GM21723 (cell line): ENCODE measurements around the gene SIRT2.
A peak's percentile ranks its signal among the peaks of the same experiment; 100 is the strongest.
"Not testable (repeated sequence)": the region's sequence is repeated elsewhere in the genome, so short reads cannot be mapped to it uniquely, and the experiment has no call there.

Source experiments
- ATAC-seq: cut with Tn5 transposase; IDR thresholded peaks from one replicate; pipeline ENCODE4 v1.9.1; 2021; ENCODE audit warnings: mild to moderate bottlenecking, moderate library complexity; ENCODE audit not compliant: unreplicated experiment

The SIRT2 gene

DNA sequence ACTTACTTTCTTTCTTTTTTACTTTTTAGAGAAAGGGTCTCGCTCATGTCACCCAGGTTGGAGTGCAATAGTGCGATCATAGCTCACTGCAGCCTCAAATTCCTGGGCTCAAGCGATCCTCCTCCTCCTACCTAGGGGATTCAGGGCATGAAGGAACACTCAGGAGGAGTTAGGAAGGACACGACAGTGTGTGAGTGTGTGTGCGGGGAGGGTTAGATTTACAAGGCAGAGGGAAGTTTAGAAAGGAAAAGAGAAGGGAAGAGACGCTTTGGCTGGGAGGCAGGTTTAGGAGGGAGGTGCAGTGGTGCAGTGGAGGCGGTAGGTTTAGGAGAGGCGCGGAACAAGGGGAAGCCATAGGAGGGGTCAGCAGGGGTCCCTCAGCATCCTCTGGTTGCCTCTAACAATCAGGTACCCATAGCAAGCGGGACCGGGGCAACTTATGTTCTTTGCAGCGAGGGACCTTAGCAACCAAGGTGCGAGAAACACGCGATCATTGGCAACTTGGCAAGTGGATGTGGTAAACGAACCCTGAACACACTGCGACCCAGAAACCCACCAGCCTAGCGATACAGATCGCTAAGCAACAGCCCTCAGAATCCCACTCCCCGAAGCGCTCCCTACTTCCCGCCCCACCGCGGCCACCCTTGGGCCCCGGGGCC lies 501 bp downstream of the SIRT2 start:
- ATAC-seq = no peak

DNA sequence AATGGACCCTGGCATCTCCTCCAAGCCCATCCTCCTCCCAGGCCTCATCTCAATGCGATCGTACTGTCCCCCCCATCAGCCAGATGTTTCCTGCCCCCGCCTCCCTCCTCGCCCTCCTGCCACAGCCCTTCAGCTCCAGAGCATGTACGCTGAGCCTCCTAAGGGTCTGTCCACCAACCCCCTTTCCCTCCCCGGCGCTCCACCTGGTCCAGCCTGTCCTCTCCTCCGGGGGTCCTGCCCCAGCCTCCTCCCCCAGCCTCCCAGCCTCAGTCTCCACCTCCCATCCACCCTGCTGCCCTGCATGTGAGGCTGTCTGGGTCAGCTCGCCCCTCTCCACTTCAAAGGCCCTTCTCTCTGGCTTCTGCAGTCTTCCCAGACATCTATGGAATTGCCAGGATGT lies 4.5 kb downstream of the SIRT2 start:
- no peak for ATAC-seq

DNA sequence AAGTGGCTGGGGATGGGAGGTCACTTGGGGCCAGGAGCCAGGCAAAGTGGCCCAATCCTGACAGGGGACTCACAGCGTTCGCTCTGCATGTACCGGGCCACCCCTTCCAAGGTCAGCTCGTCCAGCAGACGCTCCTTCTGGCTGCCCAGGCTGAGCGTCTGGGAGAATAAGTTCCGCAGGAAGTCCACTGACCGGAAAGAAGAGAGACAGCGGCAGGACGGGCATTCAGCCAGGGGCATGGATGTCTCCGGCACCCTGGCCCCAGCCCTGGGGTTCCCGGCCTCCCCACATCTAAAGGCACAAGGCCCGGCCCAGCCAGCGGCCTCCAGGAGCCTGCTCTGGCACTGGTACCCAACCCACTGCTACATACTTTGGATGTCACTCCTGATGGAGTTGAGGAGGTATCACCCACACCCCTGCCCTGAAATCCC lies 6.1 kb downstream of the SIRT2 start:
- no peak for ATAC-seq

DNA sequence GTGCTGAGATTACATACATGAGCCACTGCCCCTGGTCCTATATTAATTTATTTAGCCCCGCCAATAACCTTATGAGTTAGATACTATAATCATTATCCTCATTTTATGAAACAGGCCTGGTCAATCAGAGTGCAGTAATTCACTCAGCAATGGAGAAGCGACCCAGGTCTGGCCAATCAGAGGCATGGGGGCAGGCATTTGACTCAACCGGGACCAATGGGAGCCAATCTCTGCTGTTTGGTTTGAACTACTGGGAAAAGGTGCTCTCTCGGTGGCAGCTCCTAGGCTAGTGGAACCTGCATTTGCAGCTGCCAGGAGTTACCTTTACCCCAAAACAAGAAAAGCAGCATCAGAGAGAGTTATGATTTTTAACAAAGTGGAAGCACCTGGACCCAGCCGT lies 6.6 kb downstream of the SIRT2 start:
- no peak for ATAC-seq

DNA sequence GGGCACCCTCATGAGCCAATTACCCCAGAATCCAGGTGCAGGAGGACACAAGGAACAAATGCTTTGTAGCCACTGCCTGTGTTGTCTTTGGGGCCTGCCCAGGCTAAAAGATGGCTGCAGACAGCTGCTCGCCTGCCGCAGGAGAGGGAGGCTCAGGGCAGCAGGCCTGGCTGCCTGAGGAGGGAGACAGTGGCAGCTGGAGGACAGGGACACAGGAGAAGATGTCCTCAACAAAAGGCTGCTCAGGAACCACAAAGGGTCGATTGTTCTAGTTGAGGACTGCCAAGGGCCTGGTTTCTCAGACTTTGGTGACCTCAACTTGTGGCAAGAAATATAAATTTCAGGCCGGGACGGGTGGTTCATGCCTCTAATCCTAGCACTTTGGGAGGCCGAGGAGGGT lies 7.6 kb downstream of the SIRT2 start:
- ATAC-seq = no peak

DNA sequence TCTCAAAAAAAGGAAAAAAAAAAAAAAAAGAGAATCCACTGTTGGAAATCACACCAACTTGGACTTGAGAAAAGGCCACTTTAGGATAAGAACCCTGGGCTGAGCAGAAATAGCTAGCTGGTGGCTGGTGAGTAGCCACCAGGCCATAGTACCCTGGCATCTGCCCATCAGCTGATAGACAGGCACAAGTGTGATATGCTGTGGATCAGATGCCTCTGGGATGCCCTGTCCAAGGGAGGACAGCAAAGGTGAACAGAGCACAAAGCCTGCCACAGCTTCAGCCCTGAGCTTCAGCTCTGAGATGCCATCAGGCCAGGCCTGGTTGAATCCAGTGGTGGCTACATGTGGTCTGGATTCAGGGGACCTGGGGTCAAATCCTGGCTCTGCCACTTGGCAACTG lies 8.7 kb downstream of the SIRT2 start:
- ATAC-seq = no peak

DNA sequence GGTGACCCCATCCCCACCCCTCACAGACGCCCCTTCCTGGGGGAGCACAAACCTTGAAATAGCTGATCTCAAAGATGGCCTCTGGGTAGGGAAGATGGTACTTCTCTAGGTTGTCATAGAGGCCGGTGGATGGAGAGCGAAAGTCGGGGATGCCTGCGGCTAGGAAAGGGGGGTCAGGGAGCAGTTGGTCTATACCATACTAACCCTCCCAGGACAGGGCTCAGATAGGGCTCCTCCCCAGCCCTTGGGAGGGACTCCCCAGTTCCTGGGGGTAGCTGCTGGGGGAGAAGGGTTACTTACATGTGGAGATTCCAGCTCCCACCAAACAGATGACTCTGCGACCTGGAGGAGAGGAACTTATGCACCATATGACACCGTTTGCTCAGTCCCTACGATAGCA lies 9.6 kb downstream of the SIRT2 start:
- no peak for ATAC-seq

DNA sequence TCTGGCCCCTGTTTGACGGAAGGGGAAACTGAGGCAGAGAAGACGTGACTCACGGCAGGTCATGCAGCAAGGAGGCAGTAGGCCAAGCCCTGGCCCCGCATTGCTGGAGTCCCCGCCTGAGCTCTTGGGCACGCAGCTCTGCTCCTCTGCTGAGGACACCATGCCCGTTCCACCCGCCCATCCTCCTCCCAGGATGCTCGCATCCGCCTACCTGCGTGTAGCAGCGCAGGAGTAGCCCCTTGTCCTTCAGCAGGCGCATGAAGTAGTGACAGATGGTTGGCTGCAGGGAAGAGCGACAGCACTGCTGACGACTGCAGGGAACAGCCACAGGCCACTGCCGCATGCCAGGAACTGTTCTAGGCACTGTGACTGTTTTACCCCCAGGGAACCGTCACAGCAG lies 10.5 kb downstream of the SIRT2 start:
- no peak for ATAC-seq

DNA sequence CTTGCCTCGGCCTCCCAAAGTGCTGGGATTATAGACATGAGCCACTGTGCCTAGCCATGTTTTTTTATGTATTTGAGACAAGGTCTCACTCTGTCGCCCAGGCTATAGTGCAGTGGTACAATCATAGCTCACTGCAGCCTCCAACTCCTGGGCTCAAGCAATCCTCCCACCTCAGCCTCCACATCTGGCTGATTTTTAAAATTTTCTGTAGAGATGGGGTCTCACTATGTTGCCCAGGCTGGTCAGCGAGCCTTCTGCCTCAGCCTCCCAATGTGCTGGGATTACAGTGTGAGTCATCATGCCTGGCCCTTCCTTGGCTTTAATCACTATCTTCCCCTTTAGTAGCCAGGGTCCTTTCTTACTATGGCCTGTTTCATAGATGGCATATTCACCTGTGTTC lies 14.7 kb downstream of the SIRT2 start:
- not testable (repeated sequence) for ATAC-seq

DNA sequence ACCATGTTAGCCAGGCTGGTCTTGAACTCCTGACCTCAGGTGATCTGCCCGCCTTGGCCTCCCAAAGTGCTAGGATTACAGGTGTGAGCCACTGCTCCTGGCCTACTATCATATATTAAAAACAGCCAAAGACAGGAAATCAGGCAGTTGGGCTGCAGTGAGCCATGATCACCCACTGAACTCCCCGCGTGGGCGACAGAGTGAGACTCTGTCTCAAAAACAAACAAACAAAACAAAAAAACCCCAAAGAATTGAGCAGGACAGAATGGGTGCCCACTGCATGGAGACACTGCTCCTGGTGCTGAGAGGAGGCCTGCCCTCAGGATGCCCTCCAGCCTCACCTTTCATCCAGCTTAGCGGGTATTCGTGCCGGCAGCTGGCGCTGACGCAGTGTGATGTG lies 16.1 kb downstream of the SIRT2 start:
- ATAC-seq = no peak

DNA sequence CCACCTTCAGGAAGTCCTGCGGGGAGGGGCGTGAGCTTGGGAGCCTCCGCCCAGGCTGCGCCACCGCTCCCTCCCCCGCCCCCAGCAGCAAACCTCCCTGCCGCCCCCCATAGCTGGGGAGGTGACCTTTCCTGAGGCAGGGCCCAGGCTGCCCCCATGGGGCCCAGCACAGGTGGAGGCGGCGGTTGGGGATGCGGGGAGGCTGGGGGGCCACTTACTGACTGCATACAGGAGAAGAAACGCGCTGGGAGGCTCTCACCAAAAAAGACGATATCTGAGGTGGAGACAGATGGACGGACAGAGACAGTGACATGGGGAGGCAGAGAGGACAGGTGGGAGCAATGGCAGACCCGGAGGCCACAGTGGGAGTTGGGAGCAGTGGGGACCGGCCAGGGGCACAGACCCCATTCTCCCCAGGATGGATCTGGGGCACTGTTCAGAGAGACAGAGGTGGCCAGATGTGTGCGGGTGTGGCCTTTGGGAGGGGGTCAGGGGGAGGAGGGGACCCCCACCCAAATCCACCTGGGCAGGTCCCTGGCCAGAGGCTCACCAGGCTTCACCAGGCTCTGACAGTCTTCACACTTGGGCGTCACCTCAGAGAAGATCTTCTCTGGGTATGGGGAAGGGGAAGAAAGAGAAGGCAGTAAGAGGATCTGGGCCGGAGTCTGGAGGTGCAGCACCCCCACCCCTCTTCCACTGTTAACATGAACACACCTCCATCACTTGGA lies 18.4 kb downstream of the SIRT2 start:
- no peak for ATAC-seq

DNA sequence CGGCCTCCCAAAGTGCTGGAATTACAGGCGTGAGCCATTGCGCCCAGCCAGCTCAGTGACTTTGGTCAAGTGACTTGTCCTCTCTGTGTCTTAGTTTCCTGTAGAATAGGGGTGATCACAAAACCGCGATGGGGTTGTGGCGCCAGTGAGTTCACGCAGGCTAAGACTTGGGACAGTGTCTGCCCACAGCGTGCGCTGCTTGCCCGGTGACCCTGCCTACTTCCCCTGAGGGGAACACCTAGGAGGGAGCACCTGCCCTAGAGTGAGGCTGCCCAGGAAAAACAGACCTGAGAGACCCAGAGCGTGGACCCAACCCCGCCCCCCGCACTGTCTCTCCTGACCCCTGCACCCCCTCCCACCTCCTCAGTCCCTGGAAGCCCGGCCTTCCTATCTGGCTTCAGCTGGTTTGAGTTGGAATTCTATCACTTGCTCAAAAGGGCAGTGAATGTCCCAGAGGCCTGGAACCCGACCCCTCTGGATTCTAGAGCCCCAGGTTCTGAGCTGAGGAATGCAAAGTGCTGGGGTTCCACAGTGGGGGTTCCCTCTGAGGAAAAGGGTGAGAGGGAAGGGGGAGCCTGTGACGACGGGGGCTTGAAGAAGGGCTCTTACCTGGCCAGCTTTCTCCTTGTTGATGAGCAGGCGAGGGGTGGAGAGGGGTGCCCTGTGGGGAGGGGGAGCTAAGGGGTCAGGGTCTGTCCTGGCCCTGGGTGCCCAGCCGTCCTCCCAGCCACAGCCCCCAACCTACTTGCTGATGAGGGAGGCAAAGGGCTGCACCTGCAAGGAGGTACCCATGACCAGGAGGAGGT lies 19.1 kb downstream of the SIRT2 start:
- ATAC-seq = no peak

DNA sequence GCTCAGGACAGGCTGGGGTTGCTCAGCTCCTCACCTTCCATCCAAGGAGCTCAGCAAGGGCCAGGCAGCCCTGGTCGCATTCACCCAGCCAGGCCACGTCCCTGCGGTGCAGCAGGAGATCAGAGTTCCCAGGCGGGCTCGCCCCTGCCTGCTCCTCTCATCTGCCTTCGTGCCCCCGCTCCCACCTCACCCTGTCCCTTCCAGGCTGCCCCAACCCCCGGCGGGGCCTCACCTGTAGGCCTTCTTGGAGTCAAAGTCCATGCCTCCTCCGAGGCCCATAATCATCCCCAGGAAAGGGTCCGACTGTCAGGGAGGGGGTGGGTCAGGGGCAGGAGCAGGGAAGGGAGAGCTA lies 20.0 kb downstream of the SIRT2 start:
- no peak for ATAC-seq

DNA sequence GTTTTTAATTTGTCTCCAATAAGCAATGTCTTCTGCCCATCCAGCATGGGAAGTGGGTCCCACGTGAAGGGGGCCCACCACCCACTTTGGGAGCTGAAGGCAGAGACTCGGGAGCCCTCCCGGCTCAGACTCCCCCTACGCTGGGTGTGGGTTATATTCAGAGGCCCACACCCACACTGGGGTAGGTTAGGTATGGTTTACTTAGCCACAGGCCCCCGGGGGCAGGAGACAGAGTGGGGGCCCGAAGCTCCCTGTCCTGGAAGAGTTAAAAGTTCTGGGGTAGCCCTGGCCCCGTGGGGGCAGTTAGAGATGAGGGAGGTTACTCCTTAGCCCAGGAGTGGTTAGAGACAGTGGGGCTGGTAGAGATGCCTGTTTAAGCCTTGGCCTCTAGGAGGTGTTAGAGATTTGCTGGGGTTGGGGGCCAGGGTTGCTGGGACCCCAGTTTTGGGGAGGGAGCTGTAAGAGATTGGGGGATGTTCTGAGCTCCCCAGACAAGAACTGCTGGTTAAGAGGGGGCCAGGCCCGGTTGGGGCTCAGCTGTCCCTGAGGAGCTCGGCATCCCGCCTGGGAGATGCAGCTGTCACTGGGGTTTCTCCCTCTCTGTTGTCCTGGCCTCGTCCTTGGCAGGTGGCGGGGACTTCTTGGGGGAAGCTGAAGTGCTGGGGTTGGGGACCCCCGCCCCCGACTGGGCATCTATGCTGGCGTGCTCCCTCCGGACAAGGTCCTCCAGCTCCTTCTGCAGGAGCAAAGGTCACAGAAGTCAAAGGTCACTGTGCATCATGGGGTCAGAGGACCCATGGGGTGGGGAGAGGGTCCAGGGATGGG lies 20.6 kb downstream of the SIRT2 start:
- ATAC-seq = no peak

DNA sequence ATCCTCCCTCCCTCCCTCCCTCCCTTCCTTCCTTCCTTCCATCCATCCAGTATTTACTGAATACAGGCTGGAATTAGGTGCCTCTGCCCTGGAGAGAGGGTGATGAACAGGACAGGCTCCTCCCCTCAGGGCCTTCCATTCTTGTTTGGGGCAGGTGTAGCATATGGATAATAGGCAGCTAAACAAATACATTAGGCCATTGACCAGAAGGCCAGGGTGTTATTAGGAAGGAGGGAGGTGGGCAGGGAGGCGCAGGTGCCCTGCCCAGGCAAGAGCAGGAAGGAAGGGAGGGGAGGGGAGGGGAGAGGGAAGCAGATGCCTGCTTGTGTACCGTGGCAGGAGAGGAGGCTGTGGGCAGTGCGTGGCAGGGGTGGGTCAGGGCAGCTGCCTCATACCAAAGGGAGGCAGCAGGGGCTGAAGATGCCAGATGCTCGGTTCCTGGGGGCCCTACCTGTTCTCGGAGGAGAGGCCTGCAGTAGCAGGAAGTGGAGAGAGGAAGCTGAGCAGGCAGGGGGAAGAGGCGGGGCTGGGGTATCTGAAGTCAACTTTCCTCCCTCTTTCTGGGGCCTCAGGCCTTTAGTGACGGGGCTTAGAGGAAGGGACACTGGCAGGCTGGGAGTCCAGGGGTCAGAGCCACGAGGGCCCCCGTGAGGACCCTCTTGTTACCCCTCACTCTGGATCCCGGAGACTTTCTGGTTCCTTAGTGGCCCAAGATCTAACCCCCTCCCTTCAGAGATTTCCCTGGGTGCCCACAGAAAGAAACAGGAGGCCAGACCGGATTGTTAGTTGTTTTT lies 21.4 kb downstream of the SIRT2 start, which contains the start of gene RINL:
Gene RINL (minus strand): TSS at position 495 of the 794 bp plus-strand sequence. CDS start 1,533 bp downstream, outside the sequence.
- peak; percentile 73 for ATAC-seq

DNA sequence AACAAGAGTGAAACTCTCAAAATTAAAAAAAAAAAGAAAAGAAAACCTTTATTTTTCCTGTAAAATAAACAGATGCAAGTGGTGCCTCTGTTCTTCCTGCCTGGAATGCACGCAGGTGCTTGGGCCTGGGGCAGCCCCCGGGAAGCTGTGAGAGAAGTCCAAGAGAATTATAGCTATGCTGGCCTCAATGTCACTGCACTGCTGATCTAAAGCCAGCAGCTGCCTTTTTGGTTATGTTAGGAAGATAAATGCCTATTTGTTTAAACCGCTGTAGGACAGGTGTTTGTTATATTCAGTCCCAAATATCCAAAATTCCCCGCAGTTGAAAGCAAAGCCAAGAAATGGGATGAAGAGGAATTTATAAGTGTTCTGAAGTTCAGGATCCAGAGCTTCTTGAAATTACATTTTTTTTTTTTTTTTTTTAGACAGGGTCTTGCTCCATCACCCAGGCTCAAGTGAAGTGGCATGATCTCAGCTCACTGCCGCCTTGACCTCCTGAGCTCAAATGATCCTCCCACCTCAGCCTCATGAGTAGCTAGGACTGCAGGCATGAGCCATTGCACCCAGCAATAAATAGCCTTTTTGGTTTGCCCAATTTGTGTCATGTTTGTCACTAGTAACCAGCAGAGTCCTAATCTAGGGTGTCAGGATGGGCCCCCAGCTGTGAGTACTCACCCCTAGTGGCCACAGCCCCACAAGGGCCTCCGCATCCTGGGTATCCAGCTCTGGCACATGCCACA lies 23.6 kb downstream of the SIRT2 start:
- ATAC-seq = no peak

DNA sequence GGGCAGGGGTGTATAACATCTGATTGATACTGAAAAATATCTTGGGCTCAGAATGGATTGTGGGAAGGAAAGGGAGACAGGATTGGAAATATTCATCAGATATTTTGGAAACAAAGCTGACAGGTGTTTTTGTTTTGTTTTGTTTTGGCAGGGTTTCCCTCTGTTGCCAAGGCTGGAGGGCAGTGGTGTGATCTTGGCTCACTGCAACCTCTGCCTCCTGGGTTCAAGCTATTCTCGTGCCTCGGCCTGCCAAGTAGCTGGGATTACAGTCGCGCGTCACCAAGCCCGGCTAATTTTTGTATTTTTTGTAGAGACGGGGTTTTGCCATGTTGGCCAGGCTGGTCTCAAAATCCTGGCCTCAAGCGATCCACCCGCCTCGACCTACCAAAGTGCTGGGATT lies 26.0 kb downstream of the SIRT2 start:
- not testable (repeated sequence) for ATAC-seq

DNA sequence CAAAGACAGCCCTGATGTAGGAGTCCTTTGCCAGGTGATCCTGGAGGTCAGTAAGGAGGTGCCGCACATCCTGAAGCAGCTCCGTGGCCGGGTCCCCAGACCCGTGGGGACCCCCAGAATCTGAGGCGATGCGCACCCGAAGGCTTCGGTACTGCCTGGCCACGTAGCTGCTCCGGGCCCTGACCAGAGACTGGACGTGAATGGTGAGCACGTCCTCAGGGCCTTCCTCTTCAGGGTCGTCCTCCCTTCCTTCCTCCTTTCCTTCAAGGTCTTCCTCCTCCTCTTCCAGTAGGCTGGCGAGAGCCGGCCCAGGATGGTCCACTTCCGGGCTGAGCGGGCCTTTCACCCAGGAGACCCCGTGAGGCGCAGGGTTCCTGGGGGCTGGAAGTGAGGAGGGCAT lies 28.8 kb downstream of the SIRT2 start:
- no peak for ATAC-seq

DNA sequence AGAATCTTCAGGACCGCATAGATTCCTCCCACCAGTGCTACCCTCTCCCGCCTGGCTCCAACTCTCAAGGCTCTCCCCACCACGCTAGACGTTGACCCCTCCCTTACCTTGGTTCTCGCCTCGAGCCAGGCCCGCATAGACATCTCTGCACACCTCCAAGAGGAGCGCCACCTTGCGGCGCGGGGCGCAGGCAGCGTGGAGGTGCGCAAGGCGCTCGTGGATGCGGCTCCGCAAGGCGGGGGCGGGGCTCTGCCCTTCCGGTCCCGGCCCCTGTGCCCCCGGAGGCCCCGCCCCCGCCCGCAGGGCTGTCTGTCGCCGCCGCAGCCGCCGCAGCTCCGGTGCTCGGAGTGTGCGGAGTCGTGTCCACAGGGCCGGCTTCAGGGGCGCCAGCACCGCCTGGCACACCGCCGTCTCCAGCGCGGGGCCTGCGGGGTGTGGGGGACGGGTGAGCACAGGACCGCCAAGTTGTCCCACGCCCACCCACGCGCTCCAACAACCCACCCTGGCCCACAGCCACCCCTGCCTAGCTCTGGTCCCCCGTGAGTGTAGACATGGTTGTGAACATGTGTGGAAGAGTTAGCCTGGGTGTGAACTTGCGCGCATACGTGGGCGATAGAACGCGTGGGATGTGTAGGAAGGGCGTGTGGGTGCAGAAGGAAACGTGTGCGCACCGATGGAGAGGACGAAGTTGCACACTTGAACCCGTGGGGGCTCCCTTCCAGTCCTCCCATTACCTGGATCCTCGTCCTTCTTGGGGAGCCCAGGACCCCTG lies 29.4 kb downstream of the SIRT2 start:
- ATAC-seq = peak; percentile 61
